Parathyroid adenoma (tissue), 2 donors: ENCODE data around the gene P4HA2.

Experiments
- H2AFZ ChIP-seq: fragments of 300-600 bp; sonication (generic); one replicate; pipeline ENCODE4 v1.7.0; 2017; ENCODE audit warnings: antibody characterized with exemption, mild to moderate bottlenecking
- H3K27ac ChIP-seq: fragments of 300-600 bp; sonication (generic); one replicate; pipeline ENCODE4 v1.7.0; 2017
- H3K27me3 ChIP-seq: fragments of 300-600 bp; sonication (generic); one replicate; pipeline ENCODE4 v1.7.0; 2017; ENCODE audit warnings: low read length; ENCODE audit not compliant: control insufficient read depth, insufficient read depth
- H3K36me3 ChIP-seq: fragments of 300-600 bp; sonication (generic); one replicate; pipeline ENCODE4 v1.7.0; 2017; ENCODE audit warnings: low read length; ENCODE audit not compliant: control insufficient read depth, insufficient read depth
- H3K4me1 ChIP-seq: fragments of 300-600 bp; sonication (generic); one replicate; pipeline ENCODE4 v1.7.0; 2017; ENCODE audit warnings: control low read depth
- H3K4me2 ChIP-seq: fragments of 300-600 bp; sonication (generic); one replicate; pipeline ENCODE4 v1.7.0; 2017; ENCODE audit warnings: low read length
- H3K4me3 ChIP-seq: fragments of 300-600 bp; sonication (generic); one replicate; pipeline ENCODE4 v1.7.0; 2017; ENCODE audit warnings: low read depth, low read length
- H3K79me2 ChIP-seq: fragments of 300-600 bp; sonication (generic); one replicate; pipeline ENCODE4 v1.7.0; 2017; ENCODE audit warnings: control low read depth
- H3K9ac ChIP-seq: fragments of 300-600 bp; sonication (generic); one replicate; pipeline ENCODE4 v1.7.0; 2017; ENCODE audit warnings: mild to moderate bottlenecking
- H3K9me3 ChIP-seq: fragments of 300-600 bp; sonication (generic); one replicate; pipeline ENCODE4 v1.7.0; 2017; ENCODE audit warnings: low read length; ENCODE audit not compliant: control insufficient read depth
- CTCF ChIP-seq: fragments of 300-600 bp; sonication (generic); IDR thresholded peaks from one replicate; pipeline ENCODE4 v1.7.0; 2017; ENCODE audit warnings: antibody characterized with exemption, mild to moderate bottlenecking
- donor health status: primary hyperparathyroidism.

The P4HA2 gene

GRCh38 chr5:132238901-132239500, 11.3 kb upstream of the P4HA2 start:
- TF ChIP-seq CTCF, result no peak

GRCh38 chr5:132238169-132238744, 10.6 kb upstream of the P4HA2 start:
- Histone ChIP-seq H3K4me1 (no peaks in the 10 kb centered on the region), H3K4me2 (no peak overlapping the region), H3K27me3 (no peaks in the 10 kb centered on the region), H3K9ac (no peak overlapping the region), H2AFZ (no peak overlapping the region), H3K79me2 (no peaks in the 10 kb centered on the region), H3K4me3 (no peak overlapping the region), H3K27ac (no peak overlapping the region), H3K36me3 (no peaks in the 10 kb centered on the region), H3K9me3 (no peaks in the 10 kb centered on the region)
- TF ChIP-seq CTCF, result peak; percentile 86

More at GRCh38 chr5:132238901-132239500, 11.3 kb upstream of the P4HA2 start:
- no peaks in the 10 kb centered on the region for H3K79me2 ChIP-seq
- no peaks in the 10 kb centered on the region for H3K36me3 ChIP-seq
- no peaks in the 10 kb centered on the region for H3K27me3 ChIP-seq
- H3K4me3 ChIP-seq, result no peak overlapping the region
- H3K27ac ChIP-seq, result no peak overlapping the region
- H3K9ac ChIP-seq, result no peak overlapping the region
- no peak overlapping the region for H2AFZ ChIP-seq
- H3K4me1 ChIP-seq, result no peaks in the 10 kb centered on the region
- no peak overlapping the region for H3K4me2 ChIP-seq
- no peaks in the 10 kb centered on the region for H3K9me3 ChIP-seq

DNA sequence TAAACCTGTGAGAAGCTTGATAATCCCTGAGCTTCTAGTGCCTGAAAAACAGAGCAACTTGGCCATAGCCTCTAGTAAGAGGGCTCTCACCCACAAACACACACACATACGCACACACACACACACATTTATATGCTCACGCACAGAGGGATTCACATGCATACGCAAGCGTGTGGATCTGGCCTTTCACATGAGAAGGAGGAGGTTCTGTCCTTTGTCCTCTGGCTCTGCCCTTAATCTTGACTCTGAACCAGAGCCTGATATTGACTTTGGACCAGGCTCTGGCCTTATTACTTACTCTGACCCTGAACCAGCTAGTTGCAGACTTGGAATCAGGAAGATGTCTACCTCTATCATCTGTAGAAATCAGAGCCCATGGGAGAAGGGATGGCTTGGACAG, 10.0 kb upstream of the P4HA2 start:
- Histone ChIP-seq H3K4me1 (no peaks in the 10 kb centered on the region), H3K79me2 (no peaks in the 10 kb centered on the region), H3K9me3 (no peaks in the 10 kb centered on the region), H3K4me3 (no peak overlapping the region), H3K27ac (no peak overlapping the region), H3K36me3 (no peaks in the 10 kb centered on the region), H3K9ac (no peak overlapping the region), H3K27me3 (no peaks in the 10 kb centered on the region), H3K4me2 (no peak overlapping the region), H2AFZ (no peak overlapping the region)
- TF ChIP-seq CTCF, result no peak

DNA sequence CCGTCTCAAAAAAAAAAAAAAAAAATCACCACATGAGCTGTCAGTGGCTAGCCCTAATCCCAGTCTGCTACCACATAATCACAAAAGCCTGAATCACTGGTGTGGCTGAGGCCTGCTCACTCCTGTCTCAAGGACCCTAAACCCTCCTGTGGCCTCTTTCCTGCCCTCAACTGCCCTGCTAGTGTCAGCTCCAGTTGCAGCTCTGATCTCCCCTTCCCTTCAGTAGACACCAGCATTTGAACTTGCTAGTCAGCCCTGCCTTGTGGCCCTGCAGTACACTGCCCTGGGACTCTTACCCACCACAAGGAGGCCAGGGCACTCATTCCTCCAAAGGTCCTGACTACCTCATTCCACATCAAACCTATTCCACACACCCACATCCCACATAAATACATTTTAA, 9.5 kb upstream of the P4HA2 start:
- no peaks in the 10 kb centered on the region for H3K36me3 ChIP-seq
- no peaks in the 10 kb centered on the region for H3K79me2 ChIP-seq
- no peak overlapping the region for H3K4me2 ChIP-seq
- H3K4me3 ChIP-seq, result no peak overlapping the region
- no peaks in the 10 kb centered on the region for H3K4me1 ChIP-seq
- no peak overlapping the region for H3K9ac ChIP-seq
- no peak overlapping the region for H2AFZ ChIP-seq
- H3K27me3 ChIP-seq, result no peaks in the 10 kb centered on the region
- H3K9me3 ChIP-seq, result no peaks in the 10 kb centered on the region
- H3K27ac ChIP-seq, result no peak overlapping the region
- TF ChIP-seq CTCF, result no peak

DNA sequence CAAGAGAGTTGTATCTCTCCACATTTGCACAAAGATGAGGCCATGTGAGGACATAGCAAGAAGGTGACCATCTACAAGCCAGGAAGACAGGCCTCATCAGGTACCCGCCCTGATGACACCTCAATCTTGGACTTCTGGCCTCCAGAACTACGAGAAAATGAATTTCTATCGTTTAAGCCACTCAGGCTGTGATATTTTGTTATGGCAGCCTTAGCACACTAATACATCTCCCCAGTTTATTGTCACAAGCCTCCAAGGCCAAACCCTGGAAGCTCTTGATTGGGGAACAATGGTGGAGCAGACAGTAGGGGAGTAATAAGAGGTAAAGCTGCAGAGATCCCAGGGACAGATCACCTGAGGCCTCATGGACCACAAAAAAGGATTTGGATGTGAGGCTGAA, 7.7 kb upstream of the P4HA2 start:
- Histone ChIP-seq H3K4me1 (no peaks in the 10 kb centered on the region), H3K4me2 (no peak overlapping the region), H2AFZ (no peak overlapping the region), H3K9ac (no peak overlapping the region), H3K27me3 (no peaks in the 10 kb centered on the region), H3K79me2 (no peaks in the 10 kb centered on the region), H3K27ac (no peak overlapping the region), H3K4me3 (no peak overlapping the region), H3K9me3 (no peaks in the 10 kb centered on the region), H3K36me3 (no peaks in the 10 kb centered on the region)
- TF ChIP-seq CTCF, result no peak
